H1 (cell line): ENCODE measurements around the gene BCAS3. TPM values are rescaled to one million over a fixed set of nuclear protein-coding genes. Genes with fewer than 3 reads are reported as not detected.

ENCODE experiments used
- CTCF ChIA-PET: fragments of 300-600 bp; sonication (Branson Sonifier 250); formaldehyde crosslinking; loops from one replicate; lab custom pipeline; 2021; ENCODE audit not compliant: partially characterized antibody; lab: Charles Lee
- POLR2A ChIA-PET: fragments of 300-600 bp; sonication (Branson Sonifier 250); formaldehyde crosslinking; loops from one replicate; lab custom pipeline; 2021; ENCODE audit warnings: inconsistent platforms; ENCODE audit not compliant: partially characterized antibody; lab: Charles Lee
- DNase-seq, 2 experiments: peaks; one replicate each; pipeline versions ENCODE4 v3.0.0 to v3.0.0-alpha.2; 2010 to 2022; ENCODE audit warnings: low spot score in 2 of 2, low read depth in 1 of 2, mixed read lengths in 1 of 2
- FAIRE-seq: peaks from 2 replicates; lab custom pipeline; 2011; peaks lifted over from hg19 to GRCh38; lab: Jason Lieb, UNC
- H2AFZ ChIP-seq: 2 replicates; pipeline ENCODE4 v1.8.1; 2012; ENCODE audit warnings: low read length, inconsistent platforms
- H2AK5ac ChIP-seq: 2 replicates; pipeline ENCODE4 v1.6.1; 2013; ENCODE audit warnings: low read depth, low read length
- H2BK120ac ChIP-seq: replicated peaks from 2 replicates; pipeline ENCODE3; 2013; ENCODE audit warnings: low read depth, low read length, inconsistent platforms
- H2BK12ac ChIP-seq: 2 replicates; pipeline ENCODE4 v1.6.1; 2013; ENCODE audit warnings: low read depth, low read length
- H2BK15ac ChIP-seq: 2 replicates; pipeline ENCODE4 v1.6.1; 2013; ENCODE audit warnings: low read length
- H2BK20ac ChIP-seq: 2 replicates; pipeline ENCODE4 v1.6.1; 2013; ENCODE audit warnings: low read length
- H2BK5ac ChIP-seq: 2 replicates; pipeline ENCODE4 v1.6.1; 2013; ENCODE audit warnings: low read depth, low read length
- H3K14ac ChIP-seq: 2 replicates; pipeline ENCODE4 v1.6.1; 2013; ENCODE audit warnings: inconsistent platforms; ENCODE audit not compliant: insufficient read length
- H3K18ac ChIP-seq: 2 replicates; pipeline ENCODE4 v1.6.1; 2013; ENCODE audit warnings: low read length; ENCODE audit errors: extremely low read depth
- H3K23ac ChIP-seq: 2 replicates; pipeline ENCODE4 v1.6.1; 2013; ENCODE audit warnings: inconsistent platforms; ENCODE audit not compliant: insufficient read length
- H3K23me2 ChIP-seq: 2 replicates; pipeline ENCODE4 v1.6.1; 2013; ENCODE audit warnings: low read depth, low read length
- H3K27ac ChIP-seq: 2 replicates; pipeline ENCODE4 v1.6.1; 2011; ENCODE audit warnings: low read depth, low read length, inconsistent platforms
- H3K27me3 ChIP-seq, 4 experiments: replicated peaks in 1 of 4; 1 replicate in 1 of 4; 2 replicates in 3 of 4; pipeline versions ENCODE4 v1.6.1 to v1.8.1; 2011 to 2013; ENCODE audit warnings: low read length in 3 of 4, mild to moderate bottlenecking in 3 of 4, inconsistent platforms in 2 of 4, mixed read lengths in 2 of 4, moderate library complexity in 1 of 4; ENCODE audit not compliant: control insufficient read depth in 3 of 4, insufficient read depth in 3 of 4; ENCODE audit errors: extremely low read depth in 1 of 4
- H3K36me3 ChIP-seq, 4 experiments: 2 replicates each; pipeline versions ENCODE4 v1.6.1 to v1.8.1; 2011 to 2013; ENCODE audit warnings: mild to moderate bottlenecking in 4 of 4, low read length in 3 of 4, moderate library complexity in 2 of 4, control low read depth in 1 of 4, inconsistent platforms in 1 of 4; ENCODE audit not compliant: insufficient read depth in 4 of 4, control insufficient read depth in 2 of 4
- H3K4ac ChIP-seq: replicated peaks from 2 replicates; pipeline ENCODE3; 2013; ENCODE audit warnings: low read length, low read depth, mixed read lengths, inconsistent platforms; ENCODE audit not compliant: insufficient read length
- H3K4me1 ChIP-seq, 4 experiments: replicated peaks in 1 of 4; 1 replicate in 1 of 4; 2 replicates in 3 of 4; pipeline versions ENCODE4 v1.6.1 to v1.8.1; 2011 to 2013; ENCODE audit warnings: low read length in 3 of 4, inconsistent platforms in 2 of 4, mixed read lengths in 1 of 4; ENCODE audit not compliant: insufficient read depth in 4 of 4, control insufficient read depth in 3 of 4
- H3K4me2 ChIP-seq, 2 experiments: 2 replicates each; pipeline versions ENCODE4 v1.6.1 to v1.8.1; 2011 to 2013; ENCODE audit warnings: low read depth in 2 of 2, low read length in 2 of 2, control low read depth in 1 of 2, inconsistent platforms in 1 of 2, mild to moderate bottlenecking in 1 of 2; ENCODE audit not compliant: insufficient read depth in 1 of 2
- H3K4me3 ChIP-seq, 4 experiments: fragments of 200-600, 300-600 bp in 1 of 4; sonication (generic), shearing (Covaris generic), sonication (Bioruptor Twin) in 1 of 4; 2 replicates each; pipeline versions ENCODE4 v1.5.1 to v1.8.1; 2011 to 2016; ENCODE audit warnings: low read length in 4 of 4, low read depth in 3 of 4, control low read depth in 2 of 4, inconsistent platforms in 2 of 4, mild to moderate bottlenecking in 2 of 4, mixed read lengths in 1 of 4, moderate library complexity in 1 of 4; ENCODE audit not compliant: insufficient read depth in 2 of 4; ENCODE audit errors: extremely low read depth in 1 of 4
- H3K56ac ChIP-seq: replicated peaks from 2 replicates; pipeline ENCODE3; 2013; ENCODE audit warnings: low read depth, mild to moderate bottlenecking, mixed read lengths, low read length, inconsistent platforms; ENCODE audit not compliant: insufficient read length
- H3K79me1 ChIP-seq: 2 replicates; pipeline ENCODE4 v1.6.1; 2013; ENCODE audit warnings: low read depth, low read length, control low read depth
- H3K79me2 ChIP-seq, 2 experiments: 2 replicates each; pipeline versions ENCODE4 v1.6.1 to v1.8.1; 2012 to 2013; ENCODE audit warnings: low read length in 2 of 2, mild to moderate bottlenecking in 2 of 2, inconsistent platforms in 1 of 2; ENCODE audit not compliant: insufficient read depth in 2 of 2, control insufficient read depth in 1 of 2
- H3K9ac ChIP-seq, 4 experiments: replicated peaks in 1 of 4; 1 replicate in 1 of 4; 2 replicates in 3 of 4; pipeline versions ENCODE4 v1.6.1 to v1.8.1; 2011 to 2013; ENCODE audit warnings: low read depth in 3 of 4, low read length in 3 of 4, control low read depth in 2 of 4, mild to moderate bottlenecking in 2 of 4, moderate library complexity in 2 of 4, inconsistent platforms in 1 of 4; ENCODE audit errors: extremely low read depth in 1 of 4
- H3K9me3 ChIP-seq, 2 experiments: 2 replicates each; pipeline versions ENCODE4 v1.6.1 to v1.8.1; 2012 to 2013; ENCODE audit warnings: mild to moderate bottlenecking in 2 of 2, moderate library complexity in 2 of 2, control low read depth in 1 of 2, inconsistent platforms in 1 of 2, low read depth in 1 of 2, low read length in 1 of 2, mixed read lengths in 1 of 2; ENCODE audit not compliant: insufficient read depth in 2 of 2
- H4K20me1 ChIP-seq, 2 experiments: replicated peaks in 1 of 2; 2 replicates each; pipeline versions ENCODE3 to v1.8.1; 2011 to 2013; ENCODE audit warnings: inconsistent platforms in 2 of 2, low read length in 2 of 2, mild to moderate bottlenecking in 1 of 2; ENCODE audit not compliant: insufficient read depth in 2 of 2, control insufficient read depth in 1 of 2
- H4K5ac ChIP-seq: 2 replicates; pipeline ENCODE4 v1.6.1; 2013; ENCODE audit warnings: low read length, low read depth, mixed read lengths, inconsistent platforms; ENCODE audit not compliant: insufficient read length
- H4K8ac ChIP-seq: 2 replicates; pipeline ENCODE4 v1.8.0; 2013; ENCODE audit warnings: mild to moderate bottlenecking, moderate library complexity, low read length, inconsistent platforms; ENCODE audit not compliant: insufficient read depth; ENCODE audit errors: extremely low read depth
- H4K91ac ChIP-seq: replicated peaks from 2 replicates; pipeline ENCODE3; 2013; ENCODE audit warnings: low read length, mixed read lengths, inconsistent platforms; ENCODE audit not compliant: insufficient read length
- BCL11A ChIP-seq, 2 experiments: IDR thresholded peaks; one replicate each; pipeline ENCODE4 v1.6.1; 2011; ENCODE audit warnings: low read depth in 2 of 2, low read length in 2 of 2, mild to moderate bottlenecking in 2 of 2
- FOSL1 ChIP-seq: IDR thresholded peaks from 2 replicates; pipeline ENCODE4 v1.6.1; 2011; ENCODE audit warnings: mild to moderate bottlenecking, low read depth, low read length, moderate library complexity; ENCODE audit not compliant: insufficient read depth
- HDAC2 ChIP-seq, 2 experiments: fragments of 300-600 bp in 1 of 2; sonication (generic) in 1 of 2; IDR thresholded peaks; 2 replicates each; pipeline ENCODE4 v1.6.1; 2011 to 2012; ENCODE audit warnings: low read depth in 2 of 2, low read length in 2 of 2, mild to moderate bottlenecking in 2 of 2, moderate library complexity in 2 of 2, borderline replicate concordance in 1 of 2, inconsistent platforms in 1 of 2
- KDM5A ChIP-seq: fragments of 200-600 bp; IDR thresholded peaks from 2 replicates; pipeline ENCODE4 v1.7.1; 2012; ENCODE audit warnings: mild to moderate bottlenecking, low read length, inconsistent platforms, mixed read lengths
- RAD21 ChIP-seq, 2 experiments: IDR thresholded peaks in 1 of 2; conservative IDR thresholded peaks in 1 of 2; 2 replicates each; pipeline ENCODE4 v1.6.1; 2011; ENCODE audit warnings: low read depth in 2 of 2, low read length in 2 of 2, improper control_type of control experiment in 1 of 2, inconsistent platforms in 1 of 2, mild to moderate bottlenecking in 1 of 2, moderate library complexity in 1 of 2
- SIRT6 ChIP-seq: IDR thresholded peaks from one replicate; pipeline ENCODE4 v1.7.1; 2012; ENCODE audit warnings: low read length, inconsistent platforms
- TAF1 ChIP-seq: IDR thresholded peaks from 2 replicates; pipeline ENCODE4 v1.6.1; 2011; ENCODE audit warnings: mild to moderate bottlenecking, low read depth, low read length
- TCF12 ChIP-seq: IDR thresholded peaks from 2 replicates; pipeline ENCODE4 v1.6.1; 2011; ENCODE audit warnings: low read depth, mild to moderate bottlenecking, low read length
- USF2 ChIP-seq: IDR thresholded peaks from 2 replicates; pipeline ENCODE4 v1.6.1; 2011; ENCODE audit warnings: low read length, improper control_type of control experiment
- WGBS, 2 experiments: shearing (Covaris generic) in 1 of 2; methylation state at CpG; one replicate each; pipeline versions ENCODE4 v1.1.6 to v1.1.7; 2013 to 2015; ENCODE audit warnings: low lambda C conversion rate in 2 of 2, mixed read lengths in 2 of 2, inconsistent platforms in 1 of 2, low coverage in 1 of 2, missing lambda C conversion rate in 1 of 2; ENCODE audit not compliant: insufficient replicate concordance in 2 of 2, insufficient coverage in 1 of 2, insufficient read length in 1 of 2; ENCODE audit errors: extremely low coverage in 1 of 2, missing lambda C conversion rate in 1 of 2; 5-methylcytosine and 5-hydroxymethylcytosine counted together
- polyA plus RNA-seq, 7 experiments: library from polyadenylated mRNA; depleted of rRNA in 3 of 7; stranded (reverse) in 5 of 7; unstranded in 2 of 7; fragments of >200 nt in 5 of 7; fragments of 200-250 nt in 2 of 7; gene quantifications; 1 replicate in 5 of 7; 2 replicates in 1 of 7; 4 replicates in 1 of 7; pipeline versions ENCODE4 v1.2.1 to v1.2.3, GENCODE V29; 2011 to 2013; ENCODE audit warnings: missing spikeins in 2 of 7, mixed read lengths in 2 of 7
- total RNA-seq: library from RNA; stranded (reverse); fragmentation: NEBNext Ultra II Directional; extraction: Animal tissue kit (Norgen Biotek cat#: 25700); gene quantifications from 2 replicates; pipeline ENCODE4 v1.2.1, GENCODE V29; 2021
- TF ChIP-seq, protein P1 (sequence below): IDR thresholded peaks from 2 replicates; pipeline ENCODE4 v1.6.1; 2012; ENCODE audit warnings: inconsistent platforms

The BCAS3 gene
- total and polyA plus RNA-seq, 2 of the 8 experiments (the other 6 are each of a cell fraction or from before 2014, with no cell fraction given) = 9.9 to 13.3 TPM

- Histone ChIP-seq H2BK120ac (no peak overlapping the region), H2AK5ac (no peak overlapping the region), H2AFZ (no peak overlapping the region), H3K79me2 (no peaks in the 10 kb centered on the region), H3K27ac (no peak overlapping the region), H2BK15ac (no peak overlapping the region), H3K23me2 (no peaks in the 10 kb centered on the region), H4K5ac (no peak overlapping the region), H3K36me3 (no peaks in the 10 kb centered on the region), H2BK12ac (no peak overlapping the region), H3K4ac (no peak overlapping the region), H3K9ac (no peak overlapping the region), H3K14ac (no peak overlapping the region), H4K91ac (no peak overlapping the region), H3K79me1 (no peaks in the 10 kb centered on the region), H3K4me1 (no peaks in the 10 kb centered on the region), H2BK20ac (no peak overlapping the region), H3K4me2 (no peak overlapping the region), H3K4me3 (no peak overlapping the region), H4K20me1 (no peaks in the 10 kb centered on the region), H3K9me3 (no peaks in the 10 kb centered on the region), H3K56ac (no peak overlapping the region), H3K23ac (no peak overlapping the region), H2BK5ac (no peak overlapping the region), H3K18ac (no peak overlapping the region), H3K27me3 (no peaks in the 10 kb centered on the region), H4K8ac (no peak overlapping the region)
- 89% methylated on average over 7 of the region's 7 CpGs; no CpG with 5 or more reads in 1 of the 2 experiments for WGBS, 2 experiments
- DNase-seq (no peak), FAIRE-seq (no peak)
- POLR2A ChIA-PET = no interaction called here
- CTCF ChIA-PET = interaction anchor here (1.0 to 1.1 kb wide), 3 partner anchors 10 to 229 kb away, joined by 3 to 4 read pairs (median 3); no protein-coding TSS in a partner anchor
- TF ChIP-seq FOSL1 (no peak), TCF12 (no peak), SIRT6 (no peak), BCL11A (IDR thresholded peaks at IDR 0.05; ENCODE audit: low read depth in 2 of 2, low read length in 2 of 2) (no peak), KDM5A (no peak), HDAC2 (IDR thresholded peaks at IDR 0.05; ENCODE audit: borderline replicate concordance in 1 of 2, low read depth in 2 of 2, low read length in 2 of 2) (no peak), USF2 (no peak), RAD21 (IDR thresholded peaks at IDR 0.05 in 1 of 2, conservative IDR thresholded peaks at IDR 0.05 in 1 of 2; ENCODE audit: low read depth in 2 of 2, low read length in 2 of 2) (no peak), TAF1 (no peak)
- TF ChIP-seq, protein P1, sequence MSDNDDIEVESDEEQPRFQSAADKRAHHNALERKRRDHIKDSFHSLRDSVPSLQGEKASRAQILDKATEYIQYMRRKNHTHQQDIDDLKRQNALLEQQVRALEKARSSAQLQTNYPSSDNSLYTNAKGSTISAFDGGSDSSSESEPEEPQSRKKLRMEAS = no peak
Measured at GRCh38 chr17:61129267-61130254, 451.9 kb downstream of the BCAS3 start.
